Ascending aorta (tissue), 2 donors: ENCODE measurements around the gene OTUD3. TPM values are rescaled to one million over a fixed set of nuclear protein-coding genes. Genes with fewer than 3 reads are reported as not detected.
"Not testable (repeated sequence)": the region's sequence is repeated elsewhere in the genome, so short reads cannot be mapped to it uniquely, and the experiment has no call there.

Source experiments
- DNase-seq, 2 donors: peaks; one replicate each; pipeline ENCODE4 v3.0.0-alpha.2; 2019; ENCODE audit warnings: low spot score in 2 of 2
- H3K27ac ChIP-seq, 2 donors: fragments of 200-600 bp; sonication (generic); one replicate each; pipeline ENCODE4 v1.5.1; 2016 to 2017; ENCODE audit warnings: mild to moderate bottlenecking in 1 of 2
- H3K27me3 ChIP-seq: fragments of 200-600 bp; sonication (generic); one replicate; pipeline ENCODE4 v1.5.1; 2017
- H3K36me3 ChIP-seq, 2 donors: fragments of 200-600 bp; sonication (generic); one replicate each; pipeline ENCODE4 v1.5.1; 2016
- H3K4me1 ChIP-seq, 2 donors: fragments of 200-600 bp; sonication (generic); one replicate each; pipeline ENCODE4 v1.5.1; 2016 to 2017; ENCODE audit warnings: mild to moderate bottlenecking in 1 of 2
- H3K4me3 ChIP-seq, 2 donors: fragments of 200-600 bp; sonication (generic); one replicate each; pipeline ENCODE4 v1.5.1; 2016 to 2017; ENCODE audit warnings: mild to moderate bottlenecking in 1 of 2
- H3K9me3 ChIP-seq, 2 donors: fragments of 200-600 bp; sonication (generic); one replicate each; pipeline ENCODE4 v1.5.1; 2016
- intact Hi-C: fragments of 100-400 bp; cut with DNase I; formaldehyde crosslinking; loops from one replicate; pipeline ENCODE4 v1.15.1; 2023
- total RNA-seq: library from RNA; depleted of rRNA; stranded (reverse); fragments of >200 nt; gene quantifications from one replicate; pipeline ENCODE4 v1.1.0, GENCODE V29; 2016
- TF ChIP-seq, protein P1 (sequence below), 3 experiments: fragments of 200-600 bp in 2 of 3; fragments of 450-650 bp in 1 of 3; sonication (generic) in 2 of 3; IDR thresholded peaks; one replicate each; pipeline ENCODE4 v1.5.1; 2016 to 2019; ENCODE audit warnings: antibody characterized with exemption in 3 of 3, mild to moderate bottlenecking in 1 of 3, moderate library complexity in 1 of 3

OTUD3 gene
- total RNA-seq, 1 donor from 2014 or later, result 1.9 TPM

DNA sequence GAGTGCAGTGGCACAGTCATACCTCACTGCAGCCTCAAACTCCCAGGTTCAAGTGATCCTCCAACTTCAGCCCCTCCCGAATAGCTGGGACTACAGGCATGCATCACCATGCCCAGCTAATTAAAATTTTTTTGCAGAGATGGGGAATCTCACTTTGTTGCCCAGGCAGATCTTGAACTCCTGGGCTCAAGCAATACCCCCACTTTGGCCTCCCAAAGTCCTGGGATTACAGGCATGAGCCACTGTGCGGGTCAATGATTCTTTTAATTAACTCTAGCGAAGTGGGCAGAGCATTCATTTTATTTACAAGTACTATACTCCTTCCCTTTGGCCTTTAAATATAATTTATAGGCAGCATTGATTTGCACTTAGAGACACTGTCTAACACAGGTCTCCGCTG is 2.5 kb upstream of the OTUD3 start:
- intact Hi-C loops, result no loop called here
- Histone ChIP-seq H3K9me3 (no peaks in the 10 kb centered on the region), H3K4me3 (no peak overlapping the region), H3K4me1 (peaks cover 6 to 16% of the 10 kb centered on the region in 2 donors), H3K27me3 (no peaks in the 10 kb centered on the region), H3K27ac (no peak overlapping the region), H3K36me3 (no peaks in the 10 kb centered on the region)
- TF ChIP-seq, protein P1, sequence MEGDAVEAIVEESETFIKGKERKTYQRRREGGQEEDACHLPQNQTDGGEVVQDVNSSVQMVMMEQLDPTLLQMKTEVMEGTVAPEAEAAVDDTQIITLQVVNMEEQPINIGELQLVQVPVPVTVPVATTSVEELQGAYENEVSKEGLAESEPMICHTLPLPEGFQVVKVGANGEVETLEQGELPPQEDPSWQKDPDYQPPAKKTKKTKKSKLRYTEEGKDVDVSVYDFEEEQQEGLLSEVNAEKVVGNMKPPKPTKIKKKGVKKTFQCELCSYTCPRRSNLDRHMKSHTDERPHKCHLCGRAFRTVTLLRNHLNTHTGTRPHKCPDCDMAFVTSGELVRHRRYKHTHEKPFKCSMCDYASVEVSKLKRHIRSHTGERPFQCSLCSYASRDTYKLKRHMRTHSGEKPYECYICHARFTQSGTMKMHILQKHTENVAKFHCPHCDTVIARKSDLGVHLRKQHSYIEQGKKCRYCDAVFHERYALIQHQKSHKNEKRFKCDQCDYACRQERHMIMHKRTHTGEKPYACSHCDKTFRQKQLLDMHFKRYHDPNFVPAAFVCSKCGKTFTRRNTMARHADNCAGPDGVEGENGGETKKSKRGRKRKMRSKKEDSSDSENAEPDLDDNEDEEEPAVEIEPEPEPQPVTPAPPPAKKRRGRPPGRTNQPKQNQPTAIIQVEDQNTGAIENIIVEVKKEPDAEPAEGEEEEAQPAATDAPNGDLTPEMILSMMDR (IDR thresholded peaks at IDR 0.05), result no peak
- DNase-seq, result no peak

DNA sequence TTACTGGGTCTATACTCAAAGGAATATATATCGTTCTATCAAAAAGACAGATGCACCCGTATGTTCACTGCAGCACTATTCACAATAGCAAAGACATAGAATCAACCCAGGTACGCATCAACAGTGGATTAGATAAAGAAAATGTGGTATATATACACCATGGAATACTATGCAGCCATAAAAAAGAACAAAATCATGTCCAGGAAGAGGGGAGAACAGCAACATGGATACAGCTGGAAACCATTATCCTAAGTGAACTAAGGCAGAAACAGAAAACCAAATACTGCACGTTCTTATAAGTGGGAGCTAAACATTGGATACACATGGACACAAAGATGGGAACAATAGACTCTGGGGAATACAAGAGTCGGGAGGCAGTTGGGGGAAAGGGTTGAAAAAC is 1.4 kb upstream of the OTUD3 start:
- H3K9me3 ChIP-seq, H3K27me3 ChIP-seq, intact Hi-C loops, H3K27ac ChIP-seq, H3K4me3 ChIP-seq, DNase-seq, H3K36me3 ChIP-seq: not testable (repeated sequence)
- peaks cover 6 to 16% of the 10 kb centered on the region in 2 donors for H3K4me1 ChIP-seq

DNA sequence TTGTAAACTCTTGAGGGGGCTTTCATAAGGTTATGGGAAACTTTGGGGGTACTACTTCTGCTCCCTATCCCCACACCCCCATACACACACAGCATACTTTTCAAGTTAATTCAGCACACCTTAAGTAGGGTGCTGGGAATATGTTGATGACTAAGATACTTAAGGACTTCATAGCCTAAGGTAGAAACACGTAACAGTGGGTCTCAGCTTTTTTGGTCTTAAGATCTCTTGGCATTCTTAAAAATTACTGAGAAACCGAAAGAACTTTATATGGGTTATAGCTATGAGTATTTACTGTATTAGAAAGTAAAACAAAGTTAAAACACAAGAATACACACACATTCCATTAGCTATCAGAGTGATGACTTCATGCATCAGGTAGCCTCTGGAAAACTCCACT is 2.1 kb downstream of the OTUD3 start:
- Histone ChIP-seq H3K36me3 (no peaks in the 10 kb centered on the region), H3K4me1 (peaks cover 6 to 16% of the 10 kb centered on the region in 2 donors), H3K27me3 (no peaks in the 10 kb centered on the region), H3K9me3 (no peaks in the 10 kb centered on the region), H3K4me3 (peak overlapping the region in 1 of 2 donors; percentile 98), H3K27ac (no peak overlapping the region)
- TF ChIP-seq, protein P1 (IDR thresholded peaks at IDR 0.05), result no peak
- DNase-seq, result no peak
- intact Hi-C loops, result no loop called here

DNA sequence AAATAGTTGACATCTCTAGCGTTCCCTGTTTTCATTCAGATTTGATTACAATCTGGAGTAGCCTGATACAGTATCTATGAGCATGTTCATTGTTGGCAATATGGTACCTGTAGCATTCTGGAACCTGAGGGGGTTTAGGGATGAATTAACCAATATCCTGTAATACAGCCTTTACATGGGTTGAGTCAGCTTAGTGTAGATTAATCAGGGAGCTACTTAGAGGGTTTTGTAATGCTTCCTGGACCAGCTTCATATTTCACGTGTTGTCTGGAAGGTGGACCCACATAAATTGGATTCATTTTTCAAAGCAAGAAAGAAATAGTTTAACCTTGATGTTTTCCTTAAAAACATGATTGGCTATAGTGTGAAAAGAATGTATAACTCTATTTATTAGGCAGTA is 3.6 kb downstream of the OTUD3 start:
- no peak for DNase-seq
- Histone ChIP-seq H3K27me3 (no peaks in the 10 kb centered on the region), H3K4me1 (peaks cover 6 to 16% of the 10 kb centered on the region in 2 donors), H3K27ac (no peak overlapping the region), H3K4me3 (no peak overlapping the region), H3K9me3 (no peaks in the 10 kb centered on the region), H3K36me3 (no peaks in the 10 kb centered on the region)
- intact Hi-C loops, result no loop called here
- TF ChIP-seq, protein P1 (IDR thresholded peaks at IDR 0.05), result no peak

DNA sequence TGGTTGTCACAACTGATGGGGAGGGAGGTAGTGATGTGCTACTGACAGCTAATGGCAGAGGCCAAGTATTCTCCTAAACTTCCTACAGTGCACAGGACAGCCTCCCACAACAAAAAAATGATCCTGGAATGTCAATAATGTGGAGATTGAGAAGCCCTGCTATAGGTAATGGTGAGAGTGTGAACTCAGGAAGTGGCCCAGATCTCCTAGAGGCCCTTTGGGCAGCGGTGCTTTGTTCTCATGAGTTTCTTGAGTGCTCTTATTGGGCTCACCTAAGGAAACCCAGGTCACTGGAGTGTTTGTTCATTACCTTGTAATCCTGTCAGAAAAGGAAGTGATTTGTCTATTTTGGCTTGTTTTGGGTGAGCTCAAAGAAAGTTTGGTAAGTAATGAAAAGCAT is 5.9 kb downstream of the OTUD3 start:
- TF ChIP-seq, protein P1 (IDR thresholded peaks at IDR 0.05), result no peak
- DNase-seq, result no peak
- H3K4me3 ChIP-seq, result no peak overlapping the region
- intact Hi-C loops, result no loop called here
- no peaks in the 10 kb centered on the region for H3K27me3 ChIP-seq
- no peaks in the 10 kb centered on the region for H3K9me3 ChIP-seq
- peaks cover 1 to 10% of the 10 kb centered on the region in 2 donors for H3K4me1 ChIP-seq
- H3K36me3 ChIP-seq, result peaks cover 7 to 21% of the 10 kb centered on the region in 2 donors
- no peak overlapping the region for H3K27ac ChIP-seq

DNA sequence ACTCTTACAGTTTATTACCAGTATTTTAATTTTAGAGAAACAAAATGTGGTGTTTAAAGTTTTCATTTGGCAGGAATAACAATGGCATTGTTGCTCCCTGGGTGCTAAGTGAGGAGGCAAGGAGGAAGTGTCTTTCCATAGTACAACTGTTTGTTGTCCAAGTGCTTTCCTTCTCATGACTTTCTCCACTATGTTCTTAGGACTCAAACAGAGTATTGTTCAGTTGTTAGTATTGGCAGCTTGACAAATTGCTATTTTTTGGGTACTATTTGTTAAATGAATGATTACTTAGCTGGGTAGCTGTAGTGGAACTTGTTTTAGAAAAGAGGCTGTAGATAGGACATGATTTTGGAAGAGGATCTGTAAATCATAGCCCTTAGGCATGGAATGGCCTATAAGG is 7.5 kb downstream of the OTUD3 start:
- intact Hi-C loops, result no loop called here
- no peaks in the 10 kb centered on the region for H3K9me3 ChIP-seq
- no peak overlapping the region for H3K4me3 ChIP-seq
- no peaks in the 10 kb centered on the region for H3K27me3 ChIP-seq
- TF ChIP-seq, protein P1 (IDR thresholded peaks at IDR 0.05), result no peak
- H3K27ac ChIP-seq, result no peak overlapping the region
- peaks cover 7 to 36% of the 10 kb centered on the region in 2 donors for H3K36me3 ChIP-seq
- no peaks in the 10 kb centered on the region for H3K4me1 ChIP-seq
- no peak for DNase-seq
